Ishikawa (cell line): ENCODE data around the gene NCKAP1.

Experiments used
- CEBPB ChIP-seq: IDR thresholded peaks from 2 replicates; pipeline ENCODE4 v1.6.1; 2012
- CREB1 ChIP-seq: IDR thresholded peaks from 2 replicates; pipeline ENCODE4 v1.6.1; 2012; ENCODE audit warnings: low read depth
- EGR1 ChIP-seq: IDR thresholded peaks from 2 replicates; pipeline ENCODE4 v1.6.1; 2012
- EP300 ChIP-seq: IDR thresholded peaks from 2 replicates; pipeline ENCODE4 v1.6.1; 2012; ENCODE audit warnings: borderline replicate concordance
- FOXM1 ChIP-seq: IDR thresholded peaks from 2 replicates; pipeline ENCODE4 v1.6.1; 2012; ENCODE audit warnings: low read depth, borderline replicate concordance
- RAD21 ChIP-seq: IDR thresholded peaks from 2 replicates; pipeline ENCODE4 v1.6.1; 2012; ENCODE audit warnings: low read depth
- TAF1 ChIP-seq: IDR thresholded peaks from 2 replicates; pipeline ENCODE4 v1.6.1; 2012; ENCODE audit warnings: low read depth, mild to moderate bottlenecking
- TCF12 ChIP-seq: IDR thresholded peaks from 2 replicates; pipeline ENCODE4 v1.6.1; 2012; ENCODE audit warnings: low read depth
- TEAD4 ChIP-seq: IDR thresholded peaks from 2 replicates; pipeline ENCODE4 v1.6.1; 2012
- YY1 ChIP-seq: IDR thresholded peaks from 2 replicates; pipeline ENCODE4 v1.6.1; 2012; ENCODE audit warnings: low read depth
- TF ChIP-seq, protein P1 (sequence below): IDR thresholded peaks from 2 replicates; pipeline ENCODE4 v1.6.1; 2012; ENCODE audit warnings: low read depth, mild to moderate bottlenecking
- TF ChIP-seq, protein P2 (sequence below): IDR thresholded peaks from 2 replicates; pipeline ENCODE4 v1.6.1; 2012
- TF ChIP-seq, protein P3 (sequence below): IDR thresholded peaks from 2 replicates; pipeline ENCODE4 v1.6.1; 2012

DNA sequence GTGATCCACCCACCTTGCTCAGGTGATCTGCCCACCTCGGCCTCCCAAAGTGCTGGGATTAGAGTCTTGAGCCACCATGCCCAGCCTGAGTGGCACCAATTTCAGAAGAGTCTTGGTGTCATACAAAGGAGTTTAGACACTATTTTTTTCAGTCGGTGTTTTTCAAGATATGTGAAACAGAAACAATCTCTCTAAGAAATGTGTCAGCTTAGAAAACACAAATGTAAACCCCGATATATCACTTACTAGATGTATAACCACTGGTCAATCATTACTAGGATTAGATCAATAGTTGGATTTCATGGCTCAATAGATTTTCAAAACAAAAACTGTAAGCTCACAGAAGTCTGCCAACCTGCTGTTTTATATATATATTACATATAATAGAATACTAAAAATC, 104.6 kb downstream of the NCKAP1 start:
- TF ChIP-seq CREB1 (no peak), RAD21 (no peak), TAF1 (no peak), EGR1 (no peak), FOXM1 (no peak), EP300 (no peak), YY1 (no peak), TEAD4 (no peak), CEBPB (no peak), TCF12 (no peak)
- TF ChIP-seq, protein P1, sequence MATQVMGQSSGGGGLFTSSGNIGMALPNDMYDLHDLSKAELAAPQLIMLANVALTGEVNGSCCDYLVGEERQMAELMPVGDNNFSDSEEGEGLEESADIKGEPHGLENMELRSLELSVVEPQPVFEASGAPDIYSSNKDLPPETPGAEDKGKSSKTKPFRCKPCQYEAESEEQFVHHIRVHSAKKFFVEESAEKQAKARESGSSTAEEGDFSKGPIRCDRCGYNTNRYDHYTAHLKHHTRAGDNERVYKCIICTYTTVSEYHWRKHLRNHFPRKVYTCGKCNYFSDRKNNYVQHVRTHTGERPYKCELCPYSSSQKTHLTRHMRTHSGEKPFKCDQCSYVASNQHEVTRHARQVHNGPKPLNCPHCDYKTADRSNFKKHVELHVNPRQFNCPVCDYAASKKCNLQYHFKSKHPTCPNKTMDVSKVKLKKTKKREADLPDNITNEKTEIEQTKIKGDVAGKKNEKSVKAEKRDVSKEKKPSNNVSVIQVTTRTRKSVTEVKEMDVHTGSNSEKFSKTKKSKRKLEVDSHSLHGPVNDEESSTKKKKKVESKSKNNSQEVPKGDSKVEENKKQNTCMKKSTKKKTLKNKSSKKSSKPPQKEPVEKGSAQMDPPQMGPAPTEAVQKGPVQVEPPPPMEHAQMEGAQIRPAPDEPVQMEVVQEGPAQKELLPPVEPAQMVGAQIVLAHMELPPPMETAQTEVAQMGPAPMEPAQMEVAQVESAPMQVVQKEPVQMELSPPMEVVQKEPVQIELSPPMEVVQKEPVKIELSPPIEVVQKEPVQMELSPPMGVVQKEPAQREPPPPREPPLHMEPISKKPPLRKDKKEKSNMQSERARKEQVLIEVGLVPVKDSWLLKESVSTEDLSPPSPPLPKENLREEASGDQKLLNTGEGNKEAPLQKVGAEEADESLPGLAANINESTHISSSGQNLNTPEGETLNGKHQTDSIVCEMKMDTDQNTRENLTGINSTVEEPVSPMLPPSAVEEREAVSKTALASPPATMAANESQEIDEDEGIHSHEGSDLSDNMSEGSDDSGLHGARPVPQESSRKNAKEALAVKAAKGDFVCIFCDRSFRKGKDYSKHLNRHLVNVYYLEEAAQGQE, result no peak
- TF ChIP-seq, protein P2, sequence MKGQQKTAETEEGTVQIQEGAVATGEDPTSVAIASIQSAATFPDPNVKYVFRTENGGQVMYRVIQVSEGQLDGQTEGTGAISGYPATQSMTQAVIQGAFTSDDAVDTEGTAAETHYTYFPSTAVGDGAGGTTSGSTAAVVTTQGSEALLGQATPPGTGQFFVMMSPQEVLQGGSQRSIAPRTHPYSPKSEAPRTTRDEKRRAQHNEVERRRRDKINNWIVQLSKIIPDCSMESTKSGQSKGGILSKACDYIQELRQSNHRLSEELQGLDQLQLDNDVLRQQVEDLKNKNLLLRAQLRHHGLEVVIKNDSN, result no peak
- TF ChIP-seq, protein P3, sequence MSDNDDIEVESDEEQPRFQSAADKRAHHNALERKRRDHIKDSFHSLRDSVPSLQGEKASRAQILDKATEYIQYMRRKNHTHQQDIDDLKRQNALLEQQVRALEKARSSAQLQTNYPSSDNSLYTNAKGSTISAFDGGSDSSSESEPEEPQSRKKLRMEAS, result no peak
